ENCODE data around the gene SUSD4. TPM values are rescaled to one million over a fixed set of nuclear protein-coding genes. Genes with fewer than 3 reads are reported as not detected.
"Not testable (repeated sequence)": the region's sequence is repeated elsewhere in the genome, so short reads cannot be mapped to it uniquely, and the experiment has no call there.

SUSD4 gene
- total RNA-seq (2014; rRNA removed; shearing (Covaris generic); ENCODE audit: low replicate concordance) = 3.7 and 5.1 TPM in 2 replicates

GRCh38 chr1:223363856-223364684 is at the start of gene SUSD4:
Gene SUSD4 (minus strand): TSS chr1:223364176. CDS start chr1:223363425, 751 bp downstream.
- Histone ChIP-seq H3K4me3 (peak within 1 kb of the TSS; percentile 53), H3K36me3 (no peaks in the 10 kb centered on the region), H3K9me3 (no peaks in the 10 kb centered on the region), H3K27me3 (peaks cover 18% of the 10 kb centered on the region)
- peak; percentile 57 for DNase-seq

- Histone ChIP-seq H3K36me3 (no peaks in the 10 kb centered on the region), H3K9me3 (no peaks in the 10 kb centered on the region), H3K4me3 (no peak overlapping the region), H3K27me3 (no peaks in the 10 kb centered on the region)
- no peak for DNase-seq
Measured at GRCh38 chr1:223413216-223413615, 49.2 kb upstream of the SUSD4 start.

GRCh38 chr1:223411710-223412109 is 47.7 kb upstream of the SUSD4 start:
- Histone ChIP-seq H3K9me3 (no peaks in the 10 kb centered on the region), H3K36me3 (no peaks in the 10 kb centered on the region), H3K4me3 (no peak overlapping the region), H3K27me3 (no peaks in the 10 kb centered on the region)
- DNase-seq = no peak

GRCh38 chr1:223411309-223411708 is 47.3 kb upstream of the SUSD4 start:
- no peaks in the 10 kb centered on the region for H3K36me3 ChIP-seq
- no peak overlapping the region for H3K4me3 ChIP-seq
- no peak for DNase-seq
- H3K27me3 ChIP-seq = no peaks in the 10 kb centered on the region
- H3K9me3 ChIP-seq = no peaks in the 10 kb centered on the region

GRCh38 chr1:223410036-223410435 is 46.1 kb upstream of the SUSD4 start:
- Histone ChIP-seq H3K4me3 (no peak overlapping the region), H3K9me3 (no peaks in the 10 kb centered on the region), H3K36me3 (no peaks in the 10 kb centered on the region), H3K27me3 (no peaks in the 10 kb centered on the region)
- DNase-seq = no peak

- Histone ChIP-seq H3K36me3 (no peaks in the 10 kb centered on the region), H3K9me3 (no peaks in the 10 kb centered on the region; the same call in 1 of the 2 replicates), H3K27me3 (no peaks in the 10 kb centered on the region), H3K4me3 (no peak overlapping the region)
- DNase-seq = no peak
Measured at GRCh38 chr1:223405507-223405906, 41.5 kb upstream of the SUSD4 start.

GRCh38 chr1:223403184-223403815 is 39.3 kb upstream of the SUSD4 start:
- H3K9me3 ChIP-seq = no peaks in the 10 kb centered on the region; the same call in 1 of the 2 replicates
- no peaks in the 10 kb centered on the region for H3K27me3 ChIP-seq
- no peaks in the 10 kb centered on the region for H3K36me3 ChIP-seq
- no peak overlapping the region for H3K4me3 ChIP-seq
- no peak for DNase-seq

GRCh38 chr1:223402790-223403142 is 38.8 kb upstream of the SUSD4 start:
- Histone ChIP-seq H3K27me3 (no peaks in the 10 kb centered on the region), H3K9me3 (no peaks in the 10 kb centered on the region; the same call in 1 of the 2 replicates), H3K36me3 (no peaks in the 10 kb centered on the region), H3K4me3 (no peak overlapping the region)
- no peak for DNase-seq

- no peaks in the 10 kb centered on the region; the same call in 1 of the 2 replicates for H3K9me3 ChIP-seq
- no peaks in the 10 kb centered on the region for H3K27me3 ChIP-seq
- H3K4me3 ChIP-seq = no peak overlapping the region
- no peak for DNase-seq
- H3K36me3 ChIP-seq = no peaks in the 10 kb centered on the region
Measured at GRCh38 chr1:223401873-223402789, 38.2 kb upstream of the SUSD4 start.

GRCh38 chr1:223399393-223399792 is 35.4 kb upstream of the SUSD4 start:
- not testable (repeated sequence) for H3K36me3 ChIP-seq, H3K4me3 ChIP-seq, H3K27me3 ChIP-seq, H3K9me3 ChIP-seq, DNase-seq

GRCh38 chr1:223394706-223395105 is 30.7 kb upstream of the SUSD4 start:
- DNase-seq = no peak
- no peaks in the 10 kb centered on the region for H3K36me3 ChIP-seq
- no peaks in the 10 kb centered on the region for H3K27me3 ChIP-seq
- no peaks in the 10 kb centered on the region for H3K9me3 ChIP-seq
- H3K4me3 ChIP-seq = no peak overlapping the region

- DNase-seq = no peak
- Histone ChIP-seq H3K27me3 (no peaks in the 10 kb centered on the region), H3K9me3 (no peaks in the 10 kb centered on the region), H3K36me3 (no peaks in the 10 kb centered on the region), H3K4me3 (no peak overlapping the region)
Measured at GRCh38 chr1:223394242-223394641, 30.3 kb upstream of the SUSD4 start.

- Histone ChIP-seq H3K9me3 (no peaks in the 10 kb centered on the region), H3K36me3 (no peaks in the 10 kb centered on the region), H3K27me3 (no peaks in the 10 kb centered on the region), H3K4me3 (peak within 1 kb of the TSS; percentile 35)
- DNase-seq = peak; percentile 65
Measured at GRCh38 chr1:223393275-223394214, 29.6 kb upstream of the SUSD4 start, which contains the start of gene CCDC185. Gene CCDC185 (plus strand): TSS chr1:223393415. CDS start chr1:223393476, 61 bp downstream.

- H3K4me3 ChIP-seq = no peak overlapping the region
- no peaks in the 10 kb centered on the region for H3K27me3 ChIP-seq
- no peak for DNase-seq
- no peaks in the 10 kb centered on the region for H3K36me3 ChIP-seq
- no peaks in the 10 kb centered on the region for H3K9me3 ChIP-seq
Measured at GRCh38 chr1:223390618-223391017, 26.6 kb upstream of the SUSD4 start.

- H3K9me3 ChIP-seq = no peaks in the 10 kb centered on the region
- H3K36me3 ChIP-seq = no peaks in the 10 kb centered on the region
- H3K4me3 ChIP-seq = no peak overlapping the region
- no peak for DNase-seq
- H3K27me3 ChIP-seq = no peaks in the 10 kb centered on the region
Measured at GRCh38 chr1:223386013-223386412, 22.0 kb upstream of the SUSD4 start.

- no peak for DNase-seq
Measured at GRCh38 chr1:223378754-223379153, 14.8 kb upstream of the SUSD4 start.

More at GRCh38 chr1:223378754-223379153, 14.8 kb upstream of the SUSD4 start:
- Histone ChIP-seq H3K36me3 (no peaks in the 10 kb centered on the region), H3K27me3 (peaks cover 4% of the 10 kb centered on the region; the same call in 1 of the 2 replicates), H3K9me3 (no peaks in the 10 kb centered on the region), H3K4me3 (no peak overlapping the region)

All from MG63 (cell line).